ENCODE results near the gene TRIML2.
"Not testable (repeated sequence)": the region's sequence is repeated elsewhere in the genome, so short reads cannot be mapped to it uniquely, and the experiment has no call there.

The TRIML2 gene

DNA sequence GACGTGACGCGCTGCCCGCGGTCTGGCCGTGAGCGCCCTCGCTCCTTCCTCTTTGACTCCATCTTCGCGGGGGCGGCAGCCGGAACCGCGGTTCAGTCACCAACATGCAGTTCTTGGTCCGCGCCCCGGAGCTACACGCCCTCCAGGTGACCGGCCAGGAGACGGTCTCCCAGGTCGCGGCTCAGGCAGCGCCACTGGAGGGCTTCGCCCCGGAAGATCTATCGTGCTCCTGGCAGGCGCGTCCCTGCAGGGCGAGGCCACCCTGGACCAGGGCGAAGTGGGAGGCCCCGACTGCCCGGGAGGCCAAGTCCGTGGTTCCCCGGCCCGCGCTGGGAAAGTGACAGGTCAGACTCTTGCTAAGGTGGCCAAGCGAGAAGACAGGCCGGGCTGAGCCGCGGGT lies 2.9 kb downstream of the TRIML2 start:
- no peak for DNase-seq

DNA sequence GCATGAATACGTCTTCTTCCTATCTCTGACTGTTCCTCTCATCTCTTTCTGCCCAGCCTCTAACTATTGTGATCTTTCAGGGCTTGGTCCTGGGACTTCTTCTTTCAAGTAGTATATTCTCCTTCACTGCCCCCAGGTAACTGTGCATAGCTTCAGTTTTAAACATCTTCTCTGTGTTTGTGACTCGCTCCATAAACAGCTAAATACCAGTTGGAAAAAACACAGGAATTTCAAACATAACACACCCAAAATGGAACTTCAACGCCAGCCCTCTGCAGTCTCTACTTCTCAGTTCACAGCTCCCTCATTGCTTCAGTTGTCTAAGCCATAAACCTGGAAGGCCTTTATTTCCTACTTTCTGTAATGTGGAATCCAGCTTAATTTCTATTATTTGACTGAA lies 16.6 kb downstream of the TRIML2 start:
- DNase-seq = no peak

DNA sequence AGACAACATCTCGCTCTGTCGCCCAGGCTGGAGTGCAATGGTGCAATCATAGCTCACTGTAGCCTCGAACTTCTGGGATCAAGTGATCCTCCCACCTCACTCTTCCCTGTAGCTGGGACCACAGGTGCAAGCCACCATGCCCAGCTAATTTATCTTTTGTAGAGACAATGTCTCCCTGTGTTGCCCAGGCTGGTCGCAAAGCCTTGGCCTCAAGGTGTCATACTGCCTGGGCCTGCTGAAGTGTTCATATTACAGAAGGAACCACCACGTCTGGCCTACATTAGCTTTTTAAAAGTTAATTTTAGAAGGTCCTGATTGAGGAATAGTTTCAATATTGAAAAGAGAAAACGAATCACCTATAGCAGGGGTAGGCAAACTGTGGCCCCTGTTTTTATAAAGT lies 22.5 kb downstream of the TRIML2 start:
- DNase-seq = no peak

DNA sequence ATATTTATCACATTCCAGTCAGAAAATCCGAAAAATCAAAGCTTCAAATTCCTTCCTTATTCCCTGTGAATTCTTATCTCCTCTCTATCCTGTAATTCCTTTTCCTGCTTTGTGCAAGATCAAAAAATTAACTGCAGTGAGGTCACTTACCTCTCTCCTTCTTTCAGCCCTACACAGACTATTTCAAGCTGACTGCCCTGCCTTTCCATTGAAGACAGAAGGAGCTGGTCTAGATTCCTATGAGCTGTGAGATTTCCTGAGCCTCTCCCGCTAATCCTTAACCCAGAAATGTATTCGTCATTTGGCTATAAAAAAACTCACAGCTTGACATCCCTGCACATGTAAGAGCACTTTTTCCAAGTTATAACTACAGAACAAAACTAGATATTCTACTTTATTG lies 26.6 kb downstream of the TRIML2 start:
- DNase-seq = no peak

DNA sequence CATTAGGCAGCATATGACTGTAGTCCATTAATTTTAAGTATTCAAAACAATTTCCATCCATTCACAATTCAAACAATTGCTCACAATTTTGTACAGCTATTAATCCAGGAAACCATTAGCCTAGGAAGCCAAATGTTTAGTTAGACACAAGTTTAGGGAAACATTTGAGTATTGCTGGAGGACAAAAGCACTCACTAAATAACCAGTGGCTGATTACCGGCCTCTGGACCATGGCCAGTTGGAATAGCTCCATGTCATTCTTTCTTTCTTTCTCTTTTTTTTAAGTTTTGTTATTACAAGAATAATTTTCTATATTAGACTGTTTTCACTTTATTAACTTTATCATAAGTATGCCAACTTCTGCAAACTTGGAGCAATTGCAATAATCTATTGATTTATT lies 31.3 kb downstream of the TRIML2 start:
- no peak for DNase-seq

DNA sequence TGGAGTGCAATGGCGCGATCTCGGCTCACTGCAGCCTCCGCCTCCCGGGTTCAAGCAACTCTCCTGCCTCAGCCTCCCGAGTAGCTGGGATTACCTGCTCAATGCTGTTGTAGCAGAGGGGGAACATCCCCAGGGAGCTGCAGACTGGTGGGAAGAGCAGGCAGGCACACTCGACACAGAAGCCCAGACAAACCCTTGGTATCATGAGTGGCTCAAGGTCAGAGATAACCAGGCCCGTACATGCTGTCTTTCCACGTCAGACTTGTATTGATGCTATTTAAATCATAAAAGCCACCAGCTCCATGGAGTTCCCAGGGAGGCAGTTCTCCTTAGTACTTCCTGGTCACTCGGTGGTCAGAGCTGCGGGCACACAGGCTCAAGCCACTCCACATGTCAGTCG lies 33.2 kb downstream of the TRIML2 start:
- no peak for DNase-seq

DNA sequence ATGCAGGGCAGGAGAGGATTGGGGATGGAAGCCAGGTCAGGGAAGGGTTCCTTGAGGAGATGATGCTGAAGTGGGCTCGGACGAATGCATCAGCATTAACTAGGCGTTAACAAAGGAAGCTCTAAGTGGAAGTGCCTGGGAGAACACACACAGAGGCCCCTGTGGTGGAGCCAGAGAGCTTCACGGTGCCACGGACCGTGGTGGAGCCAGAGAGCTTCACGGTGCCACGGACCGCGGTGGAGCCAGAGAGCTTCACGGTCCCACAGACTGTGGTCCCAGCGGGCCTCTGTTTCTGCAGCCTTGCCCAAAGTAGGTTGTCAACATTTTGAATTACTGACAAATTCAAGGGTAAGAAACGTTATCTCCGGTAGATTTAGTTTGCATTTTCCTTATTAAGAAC lies 48.3 kb downstream of the TRIML2 start:
- DNase-seq = no peak

DNA sequence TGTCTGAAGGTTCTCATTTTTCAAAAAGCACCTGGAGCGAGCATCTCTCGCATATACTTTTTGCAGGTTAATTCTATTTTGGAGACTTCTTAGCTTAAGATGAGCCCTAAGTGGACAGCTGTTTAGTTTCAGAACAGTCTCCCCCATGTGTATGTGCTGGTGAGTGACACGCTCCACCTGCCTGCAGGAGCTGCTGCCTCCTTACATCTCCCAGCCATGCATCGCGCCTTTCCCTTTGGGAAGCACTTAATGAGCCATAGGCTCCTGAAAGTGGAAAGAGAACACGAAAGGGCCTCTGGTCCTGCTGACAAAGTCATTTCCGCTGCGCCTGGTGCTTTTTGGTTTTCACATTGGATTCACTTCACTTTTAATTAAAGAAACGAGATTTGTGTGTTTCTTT lies 56.1 kb downstream of the TRIML2 start:
- DNase-seq = no peak

DNA sequence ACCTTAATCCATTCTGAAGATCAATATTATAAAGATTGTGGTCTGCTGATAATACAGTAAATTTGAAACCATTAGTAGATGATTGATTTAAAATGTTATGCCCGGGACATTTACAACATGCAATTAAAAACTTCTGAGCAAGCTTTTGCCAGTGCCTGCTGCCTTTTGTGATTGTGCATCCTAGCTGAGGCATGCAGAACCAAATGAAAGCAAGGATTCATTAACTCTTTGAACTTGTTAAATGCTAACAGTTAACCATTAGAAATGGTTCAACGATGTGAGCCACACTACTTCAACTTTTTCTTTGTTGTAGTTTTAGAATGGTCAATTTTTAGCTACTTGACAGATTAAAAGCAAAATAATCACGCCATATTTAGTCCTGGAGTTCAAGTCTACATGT lies 62.7 kb downstream of the TRIML2 start:
- no peak for DNase-seq

DNA sequence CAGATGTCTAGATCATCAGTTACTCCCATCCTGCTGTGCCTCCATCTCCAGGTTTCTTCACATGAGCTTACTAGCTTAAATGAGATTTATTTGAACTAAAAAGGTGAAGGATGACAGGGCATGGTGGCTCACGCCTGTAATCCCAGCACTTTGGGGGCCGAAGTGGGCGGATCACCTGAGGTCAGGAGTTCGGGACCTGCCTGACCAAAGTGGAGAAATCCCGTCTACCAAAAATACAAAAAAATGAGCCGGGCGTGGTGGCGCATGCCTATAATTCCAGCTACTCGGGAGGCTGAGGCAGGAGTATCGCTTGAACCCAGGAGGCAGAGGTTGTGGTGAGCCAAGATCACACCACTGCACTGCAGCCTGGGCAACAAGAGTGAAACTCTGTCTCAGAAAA lies 63.9 kb downstream of the TRIML2 start:
- DNase-seq = not testable (repeated sequence)

DNA sequence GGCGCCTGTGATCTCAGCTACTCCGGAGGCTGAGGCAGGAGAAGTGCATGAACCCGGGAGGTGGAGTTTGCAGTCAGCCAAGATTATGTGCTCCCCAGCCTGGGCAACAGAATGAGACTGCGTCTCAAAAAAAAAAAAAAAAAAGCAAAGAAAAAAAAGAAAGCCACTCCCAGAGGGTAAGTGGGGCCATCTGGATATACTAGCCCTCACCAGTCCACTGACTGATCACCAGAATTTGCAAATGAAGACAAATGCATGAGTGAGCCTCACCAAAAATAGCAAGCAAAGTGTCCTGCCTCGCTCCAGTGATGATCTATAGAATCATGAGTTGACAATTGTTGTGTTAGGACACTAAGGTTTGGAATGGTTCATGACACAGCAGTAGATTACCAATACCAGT lies 66.2 kb downstream of the TRIML2 start:
- DNase-seq = no peak

DNA sequence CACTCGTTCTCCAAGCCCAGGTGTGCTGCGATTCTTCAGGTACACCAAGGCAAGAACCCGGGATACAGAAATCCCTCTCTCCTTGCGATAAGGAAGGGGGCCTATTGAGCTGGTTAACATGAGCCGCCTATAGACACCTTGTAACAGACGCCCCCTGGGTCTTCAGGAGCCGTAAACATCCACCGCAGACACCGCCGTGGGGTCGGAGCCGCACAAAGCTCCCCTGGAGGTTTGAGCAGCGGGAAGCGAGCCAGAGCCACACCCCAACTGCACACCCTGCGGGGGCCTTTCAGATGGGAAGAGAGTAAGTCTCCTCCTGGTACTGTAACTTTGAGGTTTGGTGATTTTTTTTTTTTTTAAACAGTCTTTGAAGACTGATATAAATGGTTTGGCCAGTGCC lies 67.2 kb downstream of the TRIML2 start:
- no peak for DNase-seq

DNA sequence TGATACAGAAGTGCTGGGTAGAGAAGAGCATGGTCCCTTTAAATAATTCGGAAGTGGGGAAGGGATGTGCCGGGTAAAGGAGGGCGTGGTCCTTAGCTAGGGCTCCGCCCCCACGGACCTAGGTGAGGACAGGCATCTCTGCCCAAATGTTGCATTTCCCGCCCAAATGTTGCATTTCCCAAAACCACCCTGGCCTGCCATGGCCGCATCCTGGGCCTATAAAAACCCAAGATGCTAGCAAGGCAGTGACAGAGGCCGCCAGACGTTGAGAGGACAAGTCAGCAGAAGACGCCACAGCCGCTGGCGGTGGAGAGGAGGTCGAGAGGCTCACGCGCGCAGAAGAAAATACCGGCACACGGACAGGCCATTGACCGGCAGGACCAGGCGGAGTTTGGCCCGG lies 67.7 kb downstream of the TRIML2 start:
- no peak for DNase-seq

Data from femur (tissue), 1 donor.